Measurements from ENCODE around the gene TMEM81.

- TF ChIP-seq RNF2 (IDR thresholded peaks at IDR 0.05; ENCODE audit: borderline replicate concordance, low read depth, low read length, missing control alignments, poor library complexity, severe bottlenecking), result no peak
- TF ChIP-seq BRCA1 (IDR thresholded peaks at IDR 0.05; ENCODE audit: low read depth, low read length), result no peak
- no peak for TF ChIP-seq TAF1 (IDR thresholded peaks at IDR 0.05; ENCODE audit: low read depth, low read length)
- no peak for TF ChIP-seq EZH2 (IDR thresholded peaks at IDR 0.05; ENCODE audit: low read depth, low read length, severe bottlenecking)
- no peak for TF ChIP-seq POLR2AphosphoS5 (IDR thresholded peaks at IDR 0.05; ENCODE audit: low read depth, low read length)
- TF ChIP-seq CTCF (IDR thresholded peaks at IDR 0.05; ENCODE audit: control extremely low read depth in 1 of 3, insufficient read depth in 1 of 3, low read depth in 1 of 3, low read length in 3 of 3), result no peak
- TF ChIP-seq, protein P1, sequence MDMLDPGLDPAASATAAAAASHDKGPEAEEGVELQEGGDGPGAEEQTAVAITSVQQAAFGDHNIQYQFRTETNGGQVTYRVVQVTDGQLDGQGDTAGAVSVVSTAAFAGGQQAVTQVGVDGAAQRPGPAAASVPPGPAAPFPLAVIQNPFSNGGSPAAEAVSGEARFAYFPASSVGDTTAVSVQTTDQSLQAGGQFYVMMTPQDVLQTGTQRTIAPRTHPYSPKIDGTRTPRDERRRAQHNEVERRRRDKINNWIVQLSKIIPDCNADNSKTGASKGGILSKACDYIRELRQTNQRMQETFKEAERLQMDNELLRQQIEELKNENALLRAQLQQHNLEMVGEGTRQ (IDR thresholded peaks at IDR 0.05; ENCODE audit: low read length), result no peak
Observed at GRCh38 chr1:205067031-205067430, 17.2 kb downstream of the TMEM81 start.
